Left ventricle myocardium inferior (tissue), 1 donor: ENCODE results near the gene SPNS3. TPM values are rescaled to one million over a fixed set of nuclear protein-coding genes. Genes with fewer than 3 reads are reported as not detected.

Experiments used
- DNase-seq: peaks from one replicate; pipeline ENCODE4 v3.0.0-alpha.2; 2020
- H3K27ac ChIP-seq: fragments of 200-600 bp; replicated peaks from 2 replicates; pipeline ENCODE4 v1.8.0; 2021
- H3K27me3 ChIP-seq: fragments of 200-600 bp; 2 replicates; pipeline ENCODE4 v1.8.0; 2021; ENCODE audit warnings: low read depth
- H3K36me3 ChIP-seq: fragments of 200-600 bp; 2 replicates; pipeline ENCODE4 v1.8.0; 2021
- H3K4me1 ChIP-seq: fragments of 200-600 bp; 2 replicates; pipeline ENCODE4 v1.8.0; 2021
- H3K4me3 ChIP-seq: fragments of 200-600 bp; 2 replicates; pipeline ENCODE4 v1.8.0; 2021; ENCODE audit warnings: mild to moderate bottlenecking, moderate library complexity
- H3K9me3 ChIP-seq: fragments of 200-600 bp; replicated peaks from 2 replicates; pipeline ENCODE4 v1.8.0; 2021
- intact Hi-C: fragments of 100-400 bp; cut with micrococcal nuclease; formaldehyde crosslinking; loops from one replicate; pipeline ENCODE4 v1.11.0; 2022
- total RNA-seq: library from RNA; stranded (reverse); fragmentation: NEBNext Ultra II Directional; extraction: Animal tissue kit (Norgen Biotek cat#: 25700); gene quantifications from one replicate; pipeline ENCODE4 v1.2.1, GENCODE V29; 2021
- TF ChIP-seq, protein P1 (sequence below): fragments of 200-600 bp; IDR thresholded peaks from 2 replicates; pipeline ENCODE4 v1.8.0; 2021; ENCODE audit warnings: antibody characterized with exemption, mild to moderate bottlenecking, borderline replicate concordance
- donor health status: DM: no; HTN: yes; CAD: no; lungs with severe emphysema.

Gene SPNS3
- total RNA-seq, 1 donor from 2014 or later, result 1.7 TPM

DNA sequence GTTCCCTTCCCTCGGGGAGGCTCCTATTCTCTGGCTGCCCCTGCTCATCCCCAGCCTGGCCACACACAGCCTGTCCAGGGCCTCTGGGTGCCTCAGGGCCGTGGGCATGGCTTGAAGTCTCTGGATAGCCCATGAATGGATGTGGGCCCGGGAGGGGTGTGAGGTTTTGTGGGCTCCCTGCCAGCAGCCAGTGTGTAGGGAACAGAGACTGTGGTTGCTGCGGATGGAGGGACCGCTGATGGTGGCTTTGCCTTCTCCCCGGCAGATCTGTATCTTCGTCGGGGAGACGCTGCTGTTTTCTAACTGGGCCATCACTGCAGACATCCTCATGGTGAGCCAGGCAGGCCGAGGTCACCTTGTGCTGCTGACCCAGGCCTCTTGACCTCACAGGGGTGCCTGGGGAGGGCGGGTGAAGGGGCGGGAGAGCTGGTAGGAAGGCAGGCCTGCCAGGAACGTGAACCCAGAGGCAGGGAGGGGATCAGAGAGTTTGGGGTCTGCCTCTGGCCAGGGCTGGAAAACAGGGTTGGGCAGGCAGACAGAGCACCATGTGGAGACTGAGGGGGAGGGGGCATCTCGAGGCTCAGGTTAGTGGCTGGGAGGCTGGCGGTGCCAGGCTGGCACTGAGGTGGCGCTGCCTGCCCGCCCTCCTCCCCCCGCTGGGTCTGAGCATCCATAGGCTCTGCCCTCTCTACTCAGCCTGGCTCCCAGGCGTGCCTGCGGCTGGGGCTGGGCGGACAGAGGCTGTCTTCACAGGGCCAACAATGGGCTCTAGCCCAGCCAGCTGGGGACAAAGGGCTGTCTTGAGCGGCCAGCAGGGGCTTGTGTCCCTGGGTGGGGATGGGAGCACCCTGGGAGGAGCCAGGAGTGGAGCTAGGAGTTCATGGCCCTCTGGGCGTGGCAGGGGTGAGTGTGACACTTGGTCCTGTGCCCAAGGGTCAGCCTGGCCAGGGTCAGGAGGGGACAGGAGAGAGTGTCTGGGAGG, 100.1 kb downstream of the SPNS3 start:
- H3K36me3 ChIP-seq, result peaks cover 6% of the 10 kb centered on the region
- no peak overlapping the region for H3K4me3 ChIP-seq
- no peaks in the 10 kb centered on the region for H3K27me3 ChIP-seq
- TF ChIP-seq, protein P1, sequence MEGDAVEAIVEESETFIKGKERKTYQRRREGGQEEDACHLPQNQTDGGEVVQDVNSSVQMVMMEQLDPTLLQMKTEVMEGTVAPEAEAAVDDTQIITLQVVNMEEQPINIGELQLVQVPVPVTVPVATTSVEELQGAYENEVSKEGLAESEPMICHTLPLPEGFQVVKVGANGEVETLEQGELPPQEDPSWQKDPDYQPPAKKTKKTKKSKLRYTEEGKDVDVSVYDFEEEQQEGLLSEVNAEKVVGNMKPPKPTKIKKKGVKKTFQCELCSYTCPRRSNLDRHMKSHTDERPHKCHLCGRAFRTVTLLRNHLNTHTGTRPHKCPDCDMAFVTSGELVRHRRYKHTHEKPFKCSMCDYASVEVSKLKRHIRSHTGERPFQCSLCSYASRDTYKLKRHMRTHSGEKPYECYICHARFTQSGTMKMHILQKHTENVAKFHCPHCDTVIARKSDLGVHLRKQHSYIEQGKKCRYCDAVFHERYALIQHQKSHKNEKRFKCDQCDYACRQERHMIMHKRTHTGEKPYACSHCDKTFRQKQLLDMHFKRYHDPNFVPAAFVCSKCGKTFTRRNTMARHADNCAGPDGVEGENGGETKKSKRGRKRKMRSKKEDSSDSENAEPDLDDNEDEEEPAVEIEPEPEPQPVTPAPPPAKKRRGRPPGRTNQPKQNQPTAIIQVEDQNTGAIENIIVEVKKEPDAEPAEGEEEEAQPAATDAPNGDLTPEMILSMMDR, result peak; percentile 35
- intact Hi-C loops, result no loop called here
- H3K4me1 ChIP-seq, result peaks cover 98% of the 10 kb centered on the region
- peak overlapping the region; percentile 84 for H3K27ac ChIP-seq
- peak; percentile 42 for DNase-seq
- no peaks in the 10 kb centered on the region for H3K9me3 ChIP-seq

DNA sequence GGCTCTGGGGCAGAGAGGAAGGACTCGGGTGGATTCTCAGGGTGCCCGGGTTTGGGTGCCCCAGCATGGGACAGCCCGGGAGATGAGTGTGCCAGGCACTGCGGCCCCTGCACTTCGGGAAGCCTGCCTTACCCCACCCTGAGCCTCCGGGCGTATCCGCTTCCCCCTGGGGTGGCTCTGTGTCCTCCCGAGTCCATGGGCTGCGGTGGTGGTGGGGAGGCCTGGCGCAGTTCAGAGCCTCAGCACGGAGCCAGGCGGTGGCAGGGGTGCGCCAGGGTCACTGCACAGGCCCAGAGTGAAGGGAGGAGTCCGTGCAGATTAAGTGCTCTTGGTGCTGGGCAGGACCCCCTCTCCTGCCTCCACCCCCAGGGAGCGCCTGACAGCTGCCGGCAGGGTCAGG, 100.8 kb downstream of the SPNS3 start:
- intact Hi-C loops, result no loop called here
- Histone ChIP-seq H3K9me3 (no peaks in the 10 kb centered on the region), H3K27ac (peak overlapping the region; percentile 84), H3K4me3 (no peak overlapping the region), H3K36me3 (peaks cover 13% of the 10 kb centered on the region), H3K27me3 (no peaks in the 10 kb centered on the region), H3K4me1 (peaks cover 98% of the 10 kb centered on the region)
- no peak for DNase-seq
- TF ChIP-seq, protein P1, result no peak

DNA sequence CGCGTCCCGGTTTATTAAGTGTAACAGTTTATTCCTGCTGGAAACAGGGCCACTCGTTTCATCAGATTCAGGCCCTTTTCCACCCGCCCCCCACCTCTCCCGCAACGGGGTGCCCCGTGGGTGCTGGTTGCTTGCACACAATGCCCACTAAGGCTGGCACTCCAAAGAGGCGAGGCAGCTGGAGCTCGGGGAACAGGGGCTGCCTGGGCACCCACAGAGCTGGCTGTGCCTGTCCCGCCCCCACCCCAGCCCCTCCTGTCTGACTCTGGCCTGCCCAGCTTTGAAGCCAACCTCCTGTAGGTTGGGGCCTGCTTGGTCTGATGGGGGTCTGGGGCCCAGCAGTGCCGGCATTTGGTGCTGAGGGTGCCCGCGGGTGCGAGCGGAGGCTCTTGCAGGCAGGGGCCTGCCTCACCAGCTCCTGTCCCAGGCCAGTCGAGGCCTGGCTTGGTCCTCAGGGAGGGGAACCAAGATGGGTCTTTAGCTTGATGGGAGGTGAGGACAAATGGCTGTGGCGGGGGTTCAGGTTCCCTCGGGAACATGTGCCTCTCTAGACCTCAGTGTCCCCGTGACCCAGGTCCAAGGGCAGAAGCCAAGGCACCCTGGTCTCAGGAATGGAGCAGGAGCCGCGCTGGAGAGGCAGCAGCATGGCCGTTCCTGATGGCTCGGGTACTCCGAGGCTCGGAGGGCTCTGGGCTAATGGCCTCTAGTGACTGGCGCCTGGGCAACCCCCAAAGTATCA, 101.4 kb downstream of the SPNS3 start:
- DNase-seq, result no peak
- Histone ChIP-seq H3K9me3 (no peaks in the 10 kb centered on the region), H3K4me1 (peaks cover 98% of the 10 kb centered on the region), H3K4me3 (no peak overlapping the region), H3K27me3 (no peaks in the 10 kb centered on the region), H3K36me3 (peaks cover 19% of the 10 kb centered on the region), H3K27ac (peak overlapping the region; percentile 84)
- TF ChIP-seq, protein P1, result no peak
- intact Hi-C loops, result no loop called here

DNA sequence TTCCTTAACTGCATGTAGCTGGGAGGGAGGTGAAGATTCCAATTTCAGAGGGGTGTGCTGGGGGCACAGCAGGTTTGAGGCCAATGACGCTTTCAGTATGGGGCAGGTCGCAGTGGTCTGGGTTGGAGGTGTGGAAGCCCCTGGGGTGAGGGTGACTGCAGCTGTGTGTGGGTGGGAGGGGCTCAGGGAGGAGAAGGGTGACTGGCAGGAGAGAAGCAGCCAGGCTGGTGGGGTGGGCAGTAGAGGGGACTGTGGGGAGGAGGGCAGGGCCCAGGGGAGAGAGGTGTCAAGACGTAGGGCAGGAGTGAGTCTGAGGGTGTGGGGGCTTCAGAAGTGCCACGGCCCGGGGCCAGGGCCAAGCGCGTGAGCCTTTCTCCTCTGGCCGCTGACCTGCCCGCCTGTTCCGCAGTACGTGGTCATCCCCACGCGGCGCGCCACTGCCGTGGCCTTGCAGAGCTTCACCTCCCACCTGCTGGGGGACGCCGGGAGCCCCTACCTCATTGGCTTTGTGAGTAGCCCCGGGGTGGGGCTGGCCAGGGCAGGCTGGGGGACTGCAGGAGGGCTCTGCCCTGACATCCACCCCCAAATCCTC, 102.0 kb downstream of the SPNS3 start:
- TF ChIP-seq, protein P1, result no peak
- Histone ChIP-seq H3K9me3 (no peaks in the 10 kb centered on the region), H3K27ac (peak overlapping the region; percentile 84), H3K4me1 (peaks cover 98% of the 10 kb centered on the region), H3K27me3 (no peaks in the 10 kb centered on the region), H3K36me3 (peaks cover 20% of the 10 kb centered on the region), H3K4me3 (peak overlapping the region; percentile 37)
- DNase-seq, result no peak
- intact Hi-C loops, result no loop called here

DNA sequence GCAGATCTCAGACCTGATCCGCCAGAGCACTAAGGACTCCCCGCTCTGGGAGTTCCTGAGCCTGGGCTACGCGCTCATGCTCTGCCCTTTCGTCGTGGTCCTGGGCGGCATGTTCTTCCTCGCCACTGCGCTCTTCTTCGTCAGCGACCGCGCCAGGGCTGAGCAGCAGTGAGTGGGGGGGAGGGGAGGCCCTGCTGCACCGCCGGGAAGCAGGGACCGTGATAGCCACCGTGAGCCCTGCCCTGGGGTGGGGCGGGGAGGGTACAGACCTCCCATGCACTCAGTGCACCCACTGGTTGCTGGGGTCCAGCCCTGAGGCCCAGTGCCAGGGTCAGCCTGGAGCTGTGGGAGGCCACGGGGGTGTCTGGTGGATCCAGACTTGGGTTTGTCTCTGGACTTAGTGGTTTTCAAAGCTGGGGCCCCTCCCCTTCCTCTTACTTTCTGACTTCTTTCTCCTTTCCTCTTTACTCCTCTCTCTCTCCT, 102.6 kb downstream of the SPNS3 start:
- TF ChIP-seq, protein P1, result no peak
- H3K4me1 ChIP-seq, result peaks cover 98% of the 10 kb centered on the region
- peaks cover 21% of the 10 kb centered on the region for H3K36me3 ChIP-seq
- H3K27me3 ChIP-seq, result no peaks in the 10 kb centered on the region
- intact Hi-C loops, result no loop called here
- peak overlapping the region; percentile 37 for H3K4me3 ChIP-seq
- peak overlapping the region; percentile 84 for H3K27ac ChIP-seq
- no peak for DNase-seq
- no peaks in the 10 kb centered on the region for H3K9me3 ChIP-seq
